HepG2 (cell line): ENCODE data around the gene NMT2. TPM values are rescaled to one million over a fixed set of nuclear protein-coding genes. Genes with fewer than 3 reads are reported as not detected.

Experiments used
- ATAC-seq: fragments of 200-7000 bp; cut with Tn5 transposase; 3 replicates; pipeline ENCODE4 v1.9.1; 2020; ENCODE audit warnings: mild to moderate bottlenecking, moderate library complexity
- BruUV-seq: library from RNA; stranded (reverse); fragments of 400-500 nt; replicated peaks from 2 replicates; lab custom pipeline; 2021; lab: Mats Ljungman, UMichigan
- CTCF ChIA-PET: fragments of 300-600 bp; formaldehyde crosslinking; extraction: SDS; loops from one replicate; lab custom pipeline; 2021; ENCODE audit warnings: low total read pairs, inconsistent platforms, low intra/inter-chr PET ratio; lab: Yijun Ruan, JAX
- POLR2A ChIA-PET: fragments of 350-600 bp; sonication (Branson Sonifier 250); formaldehyde crosslinking; loops from one replicate; lab custom pipeline; 2020; ENCODE audit warnings: antibody characterized with exemption, inconsistent platforms; lab: Yijun Ruan, JAX
- DNase-seq: peaks from one replicate; pipeline ENCODE4 v3.0.0-alpha.2; 2015; ENCODE audit warnings: low spot score
- FAIRE-seq: peaks from 3 replicates; lab custom pipeline; 2011; peaks lifted over from hg19 to GRCh38; lab: Jason Lieb, UNC
- H2AFZ ChIP-seq: one replicate; pipeline ENCODE4 v1.6.1; 2011; ENCODE audit warnings: low read length, inconsistent platforms
- H3K27ac ChIP-seq: fragments of 300-600 bp; 3 replicates; pipeline ENCODE4 v1.8.0; 2011; ENCODE audit warnings: mixed run types, mild to moderate bottlenecking, mixed read lengths, low read length, inconsistent platforms; ENCODE audit not compliant: insufficient read depth; ENCODE audit errors: extremely low read length
- H3K27me3 ChIP-seq, 2 experiments: fragments of 200-600 bp in 1 of 2; 2 replicates in 1 of 2; 3 replicates in 1 of 2; pipeline versions ENCODE4 v1.6.0 to v1.8.0; 2011; ENCODE audit warnings: low read length in 2 of 2, mild to moderate bottlenecking in 2 of 2, moderate library complexity in 2 of 2, inconsistent platforms in 1 of 2; ENCODE audit not compliant: insufficient read depth in 2 of 2, control insufficient read depth in 1 of 2
- H3K36me3 ChIP-seq, 2 experiments: fragments of 200-600 bp in 1 of 2; replicated peaks in 1 of 2; 2 replicates in 1 of 2; 3 replicates in 1 of 2; pipeline versions ENCODE4 v1.5.1 to v1.8.0; 2011; ENCODE audit warnings: low read length in 2 of 2, inconsistent platforms in 1 of 2; ENCODE audit not compliant: insufficient read depth in 2 of 2, control insufficient read depth in 1 of 2
- H3K4me1 ChIP-seq: 2 replicates; pipeline ENCODE4 v1.5.1; 2012; ENCODE audit warnings: low read length, inconsistent platforms; ENCODE audit not compliant: insufficient read depth
- H3K4me2 ChIP-seq: 2 replicates; pipeline ENCODE4 v1.6.0; 2011; ENCODE audit warnings: low read depth, low read length, inconsistent platforms
- H3K4me3 ChIP-seq, 3 experiments: fragments of 200-600 bp in 1 of 3; sonication (generic), shearing (Covaris generic) in 1 of 3; replicated peaks in 1 of 3; 2 replicates each; pipeline ENCODE4 v1.5.1; 2011 to 2016; ENCODE audit warnings: low read length in 3 of 3, inconsistent platforms in 2 of 3, low read depth in 2 of 3, mild to moderate bottlenecking in 2 of 3, control low read depth in 1 of 3, mixed read lengths in 1 of 3; ENCODE audit not compliant: insufficient read depth in 1 of 3
- H3K79me2 ChIP-seq: one replicate; pipeline ENCODE4 v1.6.1; 2011; ENCODE audit warnings: low read length, inconsistent platforms; ENCODE audit not compliant: insufficient read depth
- H3K9ac ChIP-seq: 2 replicates; pipeline ENCODE4 v1.6.0; 2011; ENCODE audit warnings: mild to moderate bottlenecking, low read depth, low read length, inconsistent platforms; ENCODE audit not compliant: insufficient read depth
- H3K9me3 ChIP-seq: 2 replicates; pipeline ENCODE4 v1.5.1; 2012; ENCODE audit warnings: mild to moderate bottlenecking, low read length
- H4K20me1 ChIP-seq: 2 replicates; pipeline ENCODE4 v1.6.0; 2011; ENCODE audit warnings: inconsistent platforms, mild to moderate bottlenecking, low read length, moderate library complexity; ENCODE audit not compliant: insufficient read depth
- ARID2 ChIP-seq: sonication (generic); formaldehyde crosslinking; IDR thresholded peaks from 2 replicates; pipeline ENCODE4 v1.8.1; 2022; ENCODE audit warnings: mild to moderate bottlenecking, missing genetic modification reagents, borderline replicate concordance
- ARNT ChIP-seq: fragments of 450-650 bp; IDR thresholded peaks from 2 replicates; pipeline ENCODE4 v1.6.1; 2017
- ELF4 ChIP-seq: sonication (generic); formaldehyde crosslinking; IDR thresholded peaks from 2 replicates; pipeline ENCODE4 v1.5.0; 2020; ENCODE audit warnings: missing genetic modification reagents, mild to moderate bottlenecking, moderate library complexity, borderline replicate concordance
- IRF2 ChIP-seq: IDR thresholded peaks from 2 replicates; pipeline ENCODE4 v1.6.1; 2018; ENCODE audit warnings: missing genetic modification reagents, missing compliant biosample characterization
- NR0B2 ChIP-seq: sonication (generic); formaldehyde crosslinking; IDR thresholded peaks from 2 replicates; pipeline ENCODE4 v1.4.0; 2020; ENCODE audit warnings: mild to moderate bottlenecking, missing genetic modification reagents
- PHF5A ChIP-seq: IDR thresholded peaks from one replicate; pipeline ENCODE4 v1.6.1; 2018; ENCODE audit warnings: low read depth, missing genetic modification reagents; ENCODE audit not compliant: unreplicated experiment
- POLR2G ChIP-seq: fragments of 200-400 bp; formaldehyde crosslinking; IDR thresholded peaks from 2 replicates; pipeline ENCODE4 v1.6.1; 2018; ENCODE audit warnings: mild to moderate bottlenecking, low read depth, low read length, moderate library complexity
- PPARG ChIP-seq: conservative IDR thresholded peaks from 2 replicates; pipeline ENCODE4 v1.6.1; 2016; ENCODE audit warnings: missing biosample characterization, missing genetic modification reagents
- RARA ChIP-seq: IDR thresholded peaks from 2 replicates; pipeline ENCODE4 v1.6.1; 2016; ENCODE audit warnings: missing genetic modification reagents, missing compliant biosample characterization
- SALL2 ChIP-seq: sonication (generic); formaldehyde crosslinking; IDR thresholded peaks from 2 replicates; pipeline ENCODE4 v1.8.1; 2023; ENCODE audit warnings: mild to moderate bottlenecking, missing genetic modification reagents, inconsistent platforms
- SIN3B ChIP-seq: fragments of 150-350 bp; IDR thresholded peaks from 2 replicates; pipeline ENCODE4 v1.6.1; 2014; ENCODE audit warnings: low read length
- SNAPC2 ChIP-seq: sonication (generic); formaldehyde crosslinking; IDR thresholded peaks from 2 replicates; pipeline ENCODE4 v1.8.1; 2022; ENCODE audit warnings: mild to moderate bottlenecking, missing genetic modification reagents
- WIZ ChIP-seq: sonication (generic); formaldehyde crosslinking; IDR thresholded peaks from 2 replicates; pipeline ENCODE4 v1.5.1; 2020; ENCODE audit warnings: mild to moderate bottlenecking, missing genetic modification reagents
- ZFP1 ChIP-seq: IDR thresholded peaks from 2 replicates; pipeline ENCODE4 v1.6.1; 2016
- ZNF180 ChIP-seq: sonication (generic); formaldehyde crosslinking; IDR thresholded peaks from 2 replicates; pipeline ENCODE4 v1.4.0; 2020; ENCODE audit warnings: low read depth, missing genetic modification reagents, borderline replicate concordance
- ZNF205 ChIP-seq: IDR thresholded peaks from 2 replicates; pipeline ENCODE4 v1.6.1; 2018; ENCODE audit warnings: missing biosample characterization, missing genetic modification reagents
- ZNF441 ChIP-seq: sonication (generic); formaldehyde crosslinking; IDR thresholded peaks from 2 replicates; pipeline ENCODE4 v1.7.0; 2021; ENCODE audit warnings: missing genetic modification reagents, borderline replicate concordance
- ZNF451 ChIP-seq: sonication (generic); formaldehyde crosslinking; IDR thresholded peaks from 2 replicates; pipeline ENCODE4 v1.5.0; 2020; ENCODE audit warnings: mild to moderate bottlenecking, missing genetic modification reagents
- ZNF777 ChIP-seq: sonication (generic); formaldehyde crosslinking; IDR thresholded peaks from 2 replicates; pipeline ENCODE4 v1.4.0; 2020; ENCODE audit warnings: missing genetic modification reagents
- ZNF782 ChIP-seq: sonication (generic); formaldehyde crosslinking; IDR thresholded peaks from 2 replicates; pipeline ENCODE4 v1.4.0; 2020; ENCODE audit warnings: missing genetic modification reagents, mild to moderate bottlenecking, borderline replicate concordance
- WGBS: methylation state at CpG from one replicate; pipeline ENCODE4 v1.1.6; 2017; ENCODE audit warnings: low lambda C conversion rate; 5-methylcytosine and 5-hydroxymethylcytosine counted together
- in situ Hi-C: cut with HindIII; loops from 2 replicates; pipeline ENCODE4 v1.10.0; 2017; ENCODE audit warnings: low pct_unique_long_range_greater_than_20kb; ENCODE audit not compliant: extremely low pct_ligation_motif_present
- intact Hi-C: fragments of 100-400 bp; cut with micrococcal nuclease; formaldehyde crosslinking; loops from one replicate; pipeline ENCODE4 v1.10.0; 2022; ENCODE audit not compliant: unreplicated experiment
- polyA plus RNA-seq, 8 experiments: library from polyadenylated mRNA; depleted of rRNA in 3 of 8; stranded (reverse) in 7 of 8; unstranded in 1 of 8; fragments of >200 nt; fragmentation: Illumina TruSeq in 4 of 8; extraction: Trizol in 4 of 8; gene quantifications; 2 replicates each; pipeline versions ENCODE4 v1.2.1 to v1.2.3, GENCODE V29; 2011 to 2016; ENCODE audit warnings: low read depth in 4 of 8, missing spikeins in 1 of 8, mixed read lengths in 1 of 8; ENCODE audit not compliant: insufficient read depth in 1 of 8
- total RNA-seq, 5 experiments: library from RNA; depleted of rRNA; stranded (reverse); fragments of >200 nt; fragmentation: Illumina TruSeq; extraction: Trizol; gene quantifications; 2 replicates each; pipeline ENCODE4 v1.2.3, GENCODE V29; 2016; ENCODE audit warnings: low read depth in 1 of 5
- TF ChIP-seq, protein P1 (sequence below): IDR thresholded peaks from 2 replicates; pipeline ENCODE4 v1.6.1; 2016; ENCODE audit warnings: mild to moderate bottlenecking, missing biosample characterization, missing genetic modification reagents
- TF ChIP-seq, protein P2 (sequence below): sonication (generic); formaldehyde crosslinking; IDR thresholded peaks from 2 replicates; pipeline ENCODE4 v1.4.0; 2020; ENCODE audit warnings: mild to moderate bottlenecking, missing genetic modification reagents
- TF ChIP-seq, protein P3 (sequence below): sonication (generic); formaldehyde crosslinking; IDR thresholded peaks from 2 replicates; pipeline ENCODE4 v1.4.0; 2020; ENCODE audit warnings: low read depth, mild to moderate bottlenecking, missing genetic modification reagents

Gene NMT2
- total and polyA plus RNA-seq, 2 of the 13 experiments (the other 11 are each of a cell fraction or from before 2014, with no cell fraction given) = 10.1 to 23.8 TPM

GRCh38 chr10:15097011-15097812 lies 71.3 kb downstream of the NMT2 start, which contains the start of gene RPP38:
RPP38 (plus strand) TSS chr10:15097355; CDS start chr10:15103315, 5,960 bp downstream.
- no peaks in the 10 kb centered on the region for H3K9me3 ChIP-seq
- H3K79me2 ChIP-seq = peaks cover 31% of the 10 kb centered on the region
- H2AFZ ChIP-seq = peak within 1 kb of the TSS; percentile 85
- intact Hi-C loops = no loop called here
- no peaks in the 10 kb centered on the region; a peak in 1 of 5 replicates for H3K27me3 ChIP-seq
- 3% methylated on average over 12 of the region's 84 CpGs for WGBS
- H3K4me3 ChIP-seq = peak within 1 kb of the TSS; percentile 66 to 92 (median 82)
- POLR2A ChIA-PET = interaction anchor here (0.6 to 1.7 kb wide), 5 partner anchors 9 to 138 kb away, joined by 3 to 10 read pairs (median 4); partner anchors contain the start of gene MEIG1
- H3K4me2 ChIP-seq = peak within 1 kb of the TSS; percentile 99
- H3K27ac ChIP-seq = peak within 1 kb of the TSS; percentile 97
- FAIRE-seq (peak; percentile 58), DNase-seq (peak; percentile 92), ATAC-seq (peak; percentile 89)
- CTCF ChIA-PET = no interaction called here
- in situ Hi-C loops = no loop called here
- BruUV-seq = no TSS peak
- peaks cover 2% of the 10 kb centered on the region in 2 experiments; a peak in 2 of 5 replicates for H3K36me3 ChIP-seq
- no peaks in the 10 kb centered on the region for H4K20me1 ChIP-seq
- H3K4me1 ChIP-seq = peaks cover 28% of the 10 kb centered on the region
- peak within 1 kb of the TSS; percentile 97 for H3K9ac ChIP-seq
- TF ChIP-seq ZNF441 (CRISPR knock-in tag) (peak; percentile 71), PPARG (CRISPR knock-in tag) (0 out of 2 replicates have a peak, but pooled peaks have one; percentile 23), ZNF205 (CRISPR knock-in tag) (peak; percentile 26; the same call in 1 of the 2 replicates), RARA (CRISPR knock-in tag) (peak; percentile 15; the same call in 1 of the 2 replicates), ARNT (no peak), ZNF777 (CRISPR knock-in tag) (peak; percentile 62; the same call in 1 of the 2 replicates), SIN3B (no peak; the same call in 1 of the 2 replicates), ZNF782 (CRISPR knock-in tag) (no peak), WIZ (CRISPR knock-in tag) (peak; percentile 95), ARID2 (CRISPR knock-in tag) (peak; percentile 95), ZNF180 (0 out of 2 replicates have a peak, but pooled peaks have one; percentile 13), SALL2 (peak; percentile 44; the same call in 1 of the 2 replicates), ZFP1 (CRISPR knock-in tag) (no peak), SNAPC2 (CRISPR knock-in tag) (peak; percentile 95), POLR2G (peak; percentile 92), ELF4 (peak; percentile 74; the same call in 1 of the 2 replicates), IRF2 (CRISPR knock-in tag) (no peak), ZNF451 (CRISPR knock-in tag) (peak; percentile 53; the same call in 1 of the 2 replicates), PHF5A (CRISPR knock-in tag) (peak; percentile 57), NR0B2 (CRISPR knock-in tag) (peak; percentile 78; the same call in 1 of the 2 replicates)
- TF ChIP-seq, protein P1, sequence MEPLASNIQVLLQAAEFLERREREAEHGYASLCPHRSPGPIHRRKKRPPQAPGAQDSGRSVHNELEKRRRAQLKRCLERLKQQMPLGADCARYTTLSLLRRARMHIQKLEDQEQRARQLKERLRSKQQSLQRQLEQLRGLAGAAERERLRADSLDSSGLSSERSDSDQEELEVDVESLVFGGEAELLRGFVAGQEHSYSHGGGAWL (CRISPR knock-in tag) = peak; percentile 96
- TF ChIP-seq, protein P2, sequence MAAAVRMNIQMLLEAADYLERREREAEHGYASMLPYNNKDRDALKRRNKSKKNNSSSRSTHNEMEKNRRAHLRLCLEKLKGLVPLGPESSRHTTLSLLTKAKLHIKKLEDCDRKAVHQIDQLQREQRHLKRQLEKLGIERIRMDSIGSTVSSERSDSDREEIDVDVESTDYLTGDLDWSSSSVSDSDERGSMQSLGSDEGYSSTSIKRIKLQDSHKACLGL (CRISPR knock-in tag) = peak; percentile 94
- TF ChIP-seq, protein P3, sequence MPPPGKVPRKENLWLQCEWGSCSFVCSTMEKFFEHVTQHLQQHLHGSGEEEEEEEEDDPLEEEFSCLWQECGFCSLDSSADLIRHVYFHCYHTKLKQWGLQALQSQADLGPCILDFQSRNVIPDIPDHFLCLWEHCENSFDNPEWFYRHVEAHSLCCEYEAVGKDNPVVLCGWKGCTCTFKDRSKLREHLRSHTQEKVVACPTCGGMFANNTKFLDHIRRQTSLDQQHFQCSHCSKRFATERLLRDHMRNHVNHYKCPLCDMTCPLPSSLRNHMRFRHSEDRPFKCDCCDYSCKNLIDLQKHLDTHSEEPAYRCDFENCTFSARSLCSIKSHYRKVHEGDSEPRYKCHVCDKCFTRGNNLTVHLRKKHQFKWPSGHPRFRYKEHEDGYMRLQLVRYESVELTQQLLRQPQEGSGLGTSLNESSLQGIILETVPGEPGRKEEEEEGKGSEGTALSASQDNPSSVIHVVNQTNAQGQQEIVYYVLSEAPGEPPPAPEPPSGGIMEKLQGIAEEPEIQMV (CRISPR knock-in tag) = no peak
